CD8-positive, alpha-beta memory T cell (primary cell): ENCODE measurements around the gene RIC3. TPM values are rescaled to one million over a fixed set of nuclear protein-coding genes. Genes with fewer than 3 reads are reported as not detected.

Experiments used
- CTCF ChIA-PET: fragments of 350-600 bp; sonication (Branson Sonifier 250); formaldehyde crosslinking; loops from one replicate; lab custom pipeline; 2021; ENCODE audit warnings: antibody characterized with exemption; lab: Charles Lee
- POLR2A ChIA-PET: fragments of 350-600 bp; sonication (Branson Sonifier 250); formaldehyde crosslinking; loops from one replicate; lab custom pipeline; 2021; ENCODE audit warnings: antibody characterized with exemption; lab: Charles Lee
- DNase-seq, 5 donors: peaks; one replicate each; pipeline versions ENCODE4 v3.0.0 to v3.0.0-alpha.2; 2020 to 2022; ENCODE audit warnings: mixed read lengths in 1 of 5
- H3K27ac ChIP-seq: one replicate; pipeline ENCODE4 v1.7.0; 2013; ENCODE audit warnings: low read depth, mild to moderate bottlenecking, low read length, moderate library complexity
- H3K27me3 ChIP-seq: 2 replicates; pipeline ENCODE4 v1.7.0; 2013; ENCODE audit warnings: low read length, mild to moderate bottlenecking; ENCODE audit not compliant: insufficient read depth, poor library complexity, severe bottlenecking
- H3K36me3 ChIP-seq: 2 replicates; pipeline ENCODE4 v1.7.0; 2013; ENCODE audit warnings: mild to moderate bottlenecking, low read length, moderate library complexity; ENCODE audit not compliant: insufficient read depth
- H3K4me1 ChIP-seq: 2 replicates; pipeline ENCODE4 v1.7.0; 2013; ENCODE audit warnings: mild to moderate bottlenecking, low read length, moderate library complexity; ENCODE audit not compliant: insufficient read depth
- H3K4me3 ChIP-seq: 2 replicates; pipeline ENCODE4 v1.7.0; 2013; ENCODE audit warnings: mild to moderate bottlenecking, low read length
- H3K9me3 ChIP-seq: 2 replicates; pipeline ENCODE4 v1.7.0; 2013; ENCODE audit warnings: mild to moderate bottlenecking, low read length
- H3K27ac Mint-ChIP-seq, 8 donors: one replicate each; pipeline ENCODE4 v1.8.0; 2020 to 2021; ENCODE audit warnings: mixed read lengths in 8 of 8, mild to moderate bottlenecking in 6 of 8, inconsistent platforms in 3 of 8, moderate library complexity in 3 of 8
- H3K27me3 Mint-ChIP-seq, 2 donors: one replicate each; pipeline ENCODE4 v1.8.0; 2020 to 2021; ENCODE audit warnings: mixed read lengths in 2 of 2, mild to moderate bottlenecking in 1 of 2, moderate library complexity in 1 of 2
- H3K36me3 Mint-ChIP-seq, 3 donors: one replicate each; pipeline ENCODE4 v1.8.0; 2020 to 2021; ENCODE audit warnings: mixed read lengths in 3 of 3, inconsistent platforms in 1 of 3, mild to moderate bottlenecking in 1 of 3
- H3K4me1 Mint-ChIP-seq, 3 donors: one replicate each; pipeline ENCODE4 v1.8.0; 2020 to 2021; ENCODE audit warnings: mixed read lengths in 3 of 3, inconsistent platforms in 1 of 3, mild to moderate bottlenecking in 1 of 3
- H3K4me3 Mint-ChIP-seq, 7 donors: one replicate each; pipeline ENCODE4 v1.8.0; 2020 to 2021; ENCODE audit warnings: mixed read lengths in 7 of 7, mild to moderate bottlenecking in 6 of 7, moderate library complexity in 4 of 7, inconsistent platforms in 2 of 7
- H3K9me3 Mint-ChIP-seq, 5 donors: one replicate each; pipeline ENCODE4 v1.8.0; 2020 to 2022; ENCODE audit warnings: mixed read lengths in 5 of 5, mild to moderate bottlenecking in 3 of 5, moderate library complexity in 2 of 5, inconsistent platforms in 1 of 5
- polyA plus RNA-seq: library from polyadenylated mRNA; unstranded; fragments of 300-500 nt; fragmentation: Illumina TruSeq; gene quantifications from one replicate; pipeline ENCODE4 v1.2.3, GENCODE V29; 2021
- total RNA-seq, 2 experiments: library from RNA; stranded (reverse); gene quantifications; one replicate each; pipeline ENCODE4 v1.2.3, GENCODE V29; 2021

The RIC3 gene
- total and polyA plus RNA-seq, 3 experiments from 2014 or later, result 1.5 to 11.8 (median 9.4) TPM

DNA sequence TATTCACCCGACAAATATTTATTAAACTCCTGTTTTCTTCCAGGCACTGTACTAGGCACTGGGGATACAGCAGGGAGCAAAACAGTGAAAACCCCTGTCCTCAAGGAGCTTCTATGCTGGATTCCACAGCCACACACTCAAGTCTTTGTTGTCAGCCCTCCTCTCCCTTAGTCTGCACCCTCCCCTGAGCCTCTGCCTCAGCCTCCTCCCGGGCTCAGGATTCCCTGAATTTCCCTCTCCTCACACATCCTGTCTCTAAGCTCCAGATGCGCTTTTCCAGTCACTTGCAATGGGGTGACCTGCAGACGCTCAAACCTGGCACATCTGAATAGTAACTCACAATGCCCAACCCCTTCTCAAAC lies 101.3 kb downstream of the RIC3 start:
- CTCF ChIA-PET, result interaction anchor here (1.5 kb wide), 1 partner anchor 32 kb away, joined by 3 read pairs; no protein-coding TSS in a partner anchor

DNA sequence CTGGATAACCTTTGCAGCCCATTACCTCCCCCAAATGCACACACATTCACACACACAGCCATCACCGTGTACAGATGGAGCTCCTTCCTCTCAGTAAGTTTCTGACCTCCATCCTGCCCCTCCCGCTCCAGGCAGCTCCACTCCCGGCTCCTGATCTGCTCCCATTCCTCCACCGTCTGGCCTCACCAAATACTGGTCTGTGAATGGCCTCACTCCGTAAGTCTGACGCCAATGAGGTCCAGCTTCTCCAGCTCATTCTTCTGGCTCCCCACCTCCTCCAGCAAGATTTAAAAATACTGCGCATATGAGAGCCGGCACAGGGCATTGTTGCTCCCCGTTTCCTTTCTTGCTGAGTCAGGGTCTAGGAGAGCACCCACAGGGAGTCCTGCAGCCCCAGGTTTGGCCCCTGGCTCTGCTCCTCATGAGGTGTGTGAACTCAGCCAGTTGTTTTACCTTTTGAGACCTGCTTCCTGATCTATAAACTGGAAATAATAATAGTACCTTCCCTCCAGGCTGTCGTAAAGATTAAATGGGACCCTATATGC lies 101.8 kb downstream of the RIC3 start:
- POLR2A ChIA-PET, result no interaction called here
- Histone ChIP-seq H3K4me1 (no peaks in the 10 kb centered on the region), H3K27ac (no peak overlapping the region), H3K27me3 (no peaks in the 10 kb centered on the region), H3K9me3 (no peaks in the 10 kb centered on the region), H3K4me3 (no peak overlapping the region), H3K36me3 (no peaks in the 10 kb centered on the region)
- Mint-ChIP-seq H3K27me3 (peaks cover 9 to 29% of the 10 kb centered on the region in 2 donors), H3K4me1 (no peaks in the 10 kb centered on the region), H3K36me3 (peaks cover 0 to 1% (median 0%) of the 10 kb centered on the region in 3 donors), H3K9me3 (peaks cover 0 to 3% (median 0%) of the 10 kb centered on the region in 5 donors), H3K4me3 (no peak overlapping the region), H3K27ac (no peak overlapping the region)
- no peak for DNase-seq
- CTCF ChIA-PET, result interaction anchor here (1.5 kb wide), 1 partner anchor 32 kb away, joined by 3 read pairs; no protein-coding TSS in a partner anchor

More for the DNA sequence above, 101.3 kb downstream of the RIC3 start:
- Mint-ChIP-seq H3K27me3 (peaks cover 9 to 32% of the 10 kb centered on the region in 2 donors), H3K4me1 (no peaks in the 10 kb centered on the region), H3K27ac (no peak overlapping the region), H3K4me3 (no peak overlapping the region), H3K36me3 (peaks cover 0 to 1% (median 0%) of the 10 kb centered on the region in 3 donors), H3K9me3 (peaks cover 0 to 3% (median 0%) of the 10 kb centered on the region in 5 donors)
- POLR2A ChIA-PET, result no interaction called here
- H3K27me3 ChIP-seq, result no peaks in the 10 kb centered on the region
- H3K9me3 ChIP-seq, result no peaks in the 10 kb centered on the region
- no peak overlapping the region for H3K4me3 ChIP-seq
- H3K4me1 ChIP-seq, result no peaks in the 10 kb centered on the region
- DNase-seq, result peak in 1 of 5 donors; percentile 19
- H3K36me3 ChIP-seq, result no peaks in the 10 kb centered on the region
- no peak overlapping the region for H3K27ac ChIP-seq

DNA sequence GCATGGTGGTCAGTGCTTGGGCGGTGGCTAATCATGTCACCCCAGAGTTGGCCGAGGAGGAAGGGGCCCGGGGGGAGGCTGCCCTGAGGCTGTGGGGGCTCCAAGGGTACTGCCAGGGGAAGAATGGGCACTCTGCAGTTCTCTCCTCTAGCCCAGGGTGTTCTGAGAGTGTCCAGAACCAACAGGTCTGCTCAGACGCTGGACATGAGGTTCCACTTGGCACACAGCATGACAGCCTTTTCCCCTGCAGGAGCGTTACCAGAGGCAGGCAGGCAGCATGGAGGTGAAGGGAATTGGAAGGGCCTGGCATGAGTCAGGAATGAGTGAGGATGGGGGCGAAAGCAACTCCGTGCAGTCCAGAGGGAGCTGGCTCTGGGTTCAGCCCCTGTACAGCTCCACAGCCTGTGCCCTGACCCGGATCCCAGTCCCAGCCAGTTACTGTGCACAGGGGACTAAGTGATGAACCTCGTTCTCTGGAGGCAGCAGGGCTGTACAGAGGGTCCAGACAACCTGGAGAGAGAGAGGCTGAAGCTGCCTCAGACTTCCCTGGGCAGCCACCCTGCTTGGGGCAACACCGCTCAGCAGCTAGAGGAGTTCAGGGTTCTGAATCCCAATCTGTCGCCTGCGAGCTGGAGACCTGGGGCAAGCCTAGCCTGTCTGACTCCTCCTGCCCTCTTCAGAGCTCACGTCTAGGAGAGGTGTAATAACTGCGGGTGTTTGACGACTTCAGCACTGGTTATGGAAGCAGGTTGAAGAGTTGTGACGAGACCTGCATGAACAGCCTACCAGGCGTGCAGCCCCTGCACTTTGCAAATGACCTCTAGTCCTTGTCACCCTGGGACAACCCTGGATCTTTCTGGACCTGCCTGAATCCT lies 102.6 kb downstream of the RIC3 start:
- Histone ChIP-seq H3K36me3 (no peaks in the 10 kb centered on the region), H3K27ac (no peak overlapping the region), H3K4me3 (no peak overlapping the region), H3K27me3 (no peaks in the 10 kb centered on the region), H3K9me3 (no peaks in the 10 kb centered on the region), H3K4me1 (no peaks in the 10 kb centered on the region)
- H3K4me3 Mint-ChIP-seq, result no peak overlapping the region
- ChIA-PET POLR2A (no interaction called here), CTCF (interaction anchor here (1.5 kb wide), 1 partner anchor 33 kb away, joined by 3 read pairs; no protein-coding TSS in a partner anchor)
- peaks cover 0 to 1% (median 0%) of the 10 kb centered on the region in 3 donors for H3K36me3 Mint-ChIP-seq
- H3K27ac Mint-ChIP-seq, result no peak overlapping the region
- H3K9me3 Mint-ChIP-seq, result peaks cover 0 to 3% (median 0%) of the 10 kb centered on the region in 5 donors
- peaks cover 6 to 22% of the 10 kb centered on the region in 2 donors for H3K27me3 Mint-ChIP-seq
- no peaks in the 10 kb centered on the region for H3K4me1 Mint-ChIP-seq
- peak in 1 of 5 donors; percentile 28 for DNase-seq

DNA sequence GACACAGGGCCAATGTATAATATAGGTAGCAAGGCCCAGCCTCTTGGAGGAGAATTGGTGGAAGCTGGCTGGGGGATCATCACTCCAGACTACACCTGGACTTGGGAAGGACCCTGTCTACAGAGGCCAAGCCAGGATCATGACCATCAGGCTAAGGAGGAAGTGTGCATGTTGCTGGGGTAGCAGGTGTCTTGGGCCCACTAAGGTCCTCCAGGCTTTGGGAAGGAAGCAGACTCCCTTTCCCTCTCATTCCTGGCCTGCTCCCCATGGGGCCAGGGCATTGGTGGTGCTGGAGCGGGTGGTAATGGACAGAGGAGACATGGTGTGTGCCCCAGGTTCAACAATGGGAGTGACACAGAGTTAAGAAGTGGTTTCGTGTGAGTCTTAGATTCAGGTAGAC lies 103.8 kb downstream of the RIC3 start:
- Mint-ChIP-seq H3K4me1 (no peaks in the 10 kb centered on the region), H3K9me3 (peaks cover 0 to 3% (median 0%) of the 10 kb centered on the region in 5 donors), H3K27me3 (peaks cover 1 to 16% of the 10 kb centered on the region in 2 donors), H3K27ac (no peak overlapping the region), H3K4me3 (no peak overlapping the region), H3K36me3 (peaks cover 0 to 1% (median 0%) of the 10 kb centered on the region in 3 donors)
- H3K4me3 ChIP-seq, result no peak overlapping the region
- no peak for DNase-seq
- H3K4me1 ChIP-seq, result no peaks in the 10 kb centered on the region
- H3K9me3 ChIP-seq, result no peaks in the 10 kb centered on the region
- H3K36me3 ChIP-seq, result no peaks in the 10 kb centered on the region
- H3K27me3 ChIP-seq, result no peaks in the 10 kb centered on the region
- H3K27ac ChIP-seq, result no peak overlapping the region
- ChIA-PET CTCF (no interaction called here), POLR2A (no interaction called here)

DNA sequence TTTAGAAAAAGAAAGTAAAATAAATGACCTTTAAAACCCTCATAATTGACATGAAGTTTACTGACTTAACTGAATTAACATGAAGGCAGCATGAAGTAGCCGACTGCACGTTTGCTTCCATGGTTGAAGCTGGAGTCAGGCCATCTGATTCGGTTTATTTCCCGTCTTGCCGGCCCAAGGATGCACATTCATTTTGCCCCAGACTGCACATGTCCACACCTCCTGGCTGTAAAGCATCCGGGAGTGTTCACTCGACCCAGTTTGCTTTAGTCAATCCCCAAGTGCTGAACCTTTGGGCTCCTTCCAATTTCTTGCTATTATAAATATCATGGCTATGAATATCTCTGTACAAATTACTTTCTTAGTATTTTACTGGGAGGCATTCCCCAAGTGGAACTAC lies 105.5 kb downstream of the RIC3 start:
- Histone ChIP-seq H3K27me3 (no peaks in the 10 kb centered on the region), H3K36me3 (no peaks in the 10 kb centered on the region), H3K9me3 (no peaks in the 10 kb centered on the region), H3K4me1 (no peaks in the 10 kb centered on the region), H3K27ac (no peak overlapping the region), H3K4me3 (no peak overlapping the region)
- peaks cover 0 to 3% (median 0%) of the 10 kb centered on the region in 5 donors for H3K9me3 Mint-ChIP-seq
- POLR2A ChIA-PET, result no interaction called here
- H3K36me3 Mint-ChIP-seq, result peaks cover 0 to 1% (median 0%) of the 10 kb centered on the region in 3 donors
- no peak overlapping the region for H3K27ac Mint-ChIP-seq
- H3K27me3 Mint-ChIP-seq, result peaks cover 3 to 8% of the 10 kb centered on the region in 2 donors
- CTCF ChIA-PET, result no interaction called here
- H3K4me1 Mint-ChIP-seq, result no peaks in the 10 kb centered on the region
- no peak for DNase-seq
- no peak overlapping the region for H3K4me3 Mint-ChIP-seq

DNA sequence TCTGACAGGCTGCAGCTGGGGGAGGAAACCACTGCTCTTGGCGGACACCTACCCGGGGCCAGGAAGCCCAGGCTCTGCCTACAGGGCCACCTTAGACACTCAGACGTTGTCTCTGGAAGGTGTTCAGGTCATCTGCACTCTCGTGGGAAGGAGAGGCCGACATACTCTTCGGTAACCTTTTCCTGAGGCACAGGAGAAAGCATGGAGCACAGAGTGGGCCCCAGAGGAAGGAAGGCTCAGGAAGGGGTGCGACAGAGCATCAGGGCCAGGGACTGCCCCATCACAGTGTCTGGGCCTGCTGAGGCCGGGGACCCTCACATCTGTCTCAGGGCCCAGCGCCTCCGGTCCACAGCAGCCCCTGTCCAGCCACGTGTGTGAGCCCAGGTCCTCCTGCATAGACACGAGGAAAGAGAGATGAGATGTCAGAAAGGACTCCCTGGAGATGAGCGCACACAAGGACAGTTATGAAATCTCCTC lies 106.0 kb downstream of the RIC3 start:
- H3K4me1 ChIP-seq, result no peaks in the 10 kb centered on the region
- Mint-ChIP-seq H3K36me3 (peaks cover 0 to 1% (median 0%) of the 10 kb centered on the region in 3 donors), H3K27me3 (peaks cover 5 to 6% of the 10 kb centered on the region in 2 donors), H3K4me3 (no peak overlapping the region), H3K4me1 (no peaks in the 10 kb centered on the region), H3K9me3 (peaks cover 0 to 3% (median 0%) of the 10 kb centered on the region in 5 donors), H3K27ac (no peak overlapping the region)
- POLR2A ChIA-PET, result no interaction called here
- no peaks in the 10 kb centered on the region for H3K9me3 ChIP-seq
- H3K4me3 ChIP-seq, result no peak overlapping the region
- CTCF ChIA-PET, result no interaction called here
- peak in 1 of 5 donors; percentile 8 for DNase-seq
- H3K27me3 ChIP-seq, result no peaks in the 10 kb centered on the region
- H3K27ac ChIP-seq, result no peak overlapping the region
- H3K36me3 ChIP-seq, result no peaks in the 10 kb centered on the region

DNA sequence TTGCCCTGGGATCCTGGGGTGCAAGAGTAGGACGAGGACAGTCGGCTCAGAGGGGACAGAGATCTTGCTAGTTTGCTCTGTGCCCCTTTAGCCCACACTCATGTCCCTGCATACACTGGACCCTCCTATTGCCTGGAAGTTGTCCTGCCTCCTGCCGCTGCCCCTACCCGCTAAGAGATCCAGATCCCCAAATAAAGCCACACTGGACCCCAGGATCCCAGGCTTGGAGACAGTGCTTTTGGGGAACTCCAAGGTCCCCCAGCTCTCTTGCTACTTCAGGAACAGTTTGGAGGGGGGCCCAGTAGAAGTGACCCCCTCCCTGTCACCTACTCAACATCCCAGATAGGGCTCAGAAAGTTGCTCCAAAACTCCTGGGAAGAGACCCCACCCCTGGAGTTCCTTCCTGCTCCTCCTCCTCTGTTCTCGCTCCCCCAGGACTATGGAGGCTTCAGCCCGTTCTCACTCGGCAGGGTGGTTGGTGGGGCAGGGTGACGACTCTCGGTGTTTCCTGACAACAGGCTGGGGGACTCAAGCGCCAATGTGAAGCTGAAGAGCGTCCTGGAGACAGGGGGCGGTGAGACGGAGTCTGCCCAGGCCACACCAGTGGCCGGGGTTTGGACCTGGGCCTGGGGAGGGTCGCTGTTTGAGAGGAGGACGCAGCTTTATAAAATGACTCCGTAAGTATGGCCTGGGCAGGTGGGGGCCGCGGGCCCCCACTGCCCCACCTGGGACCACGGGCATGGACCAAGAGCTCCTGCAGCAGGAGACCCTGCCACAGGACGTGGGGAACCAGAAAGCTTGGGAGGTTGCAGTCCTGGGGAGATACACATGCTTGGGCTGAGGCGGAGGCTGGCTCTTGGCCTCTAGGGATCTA lies 107.0 kb downstream of the RIC3 start:
- peak overlapping the region in 1 of 8 donors; percentile 41 for H3K27ac Mint-ChIP-seq
- Histone ChIP-seq H3K27me3 (no peaks in the 10 kb centered on the region), H3K27ac (no peak overlapping the region), H3K36me3 (no peaks in the 10 kb centered on the region), H3K4me1 (no peaks in the 10 kb centered on the region), H3K4me3 (no peak overlapping the region), H3K9me3 (no peaks in the 10 kb centered on the region)
- H3K9me3 Mint-ChIP-seq, result no peaks in the 10 kb centered on the region
- CTCF ChIA-PET, result interaction anchor here (2.2 kb wide), 1 partner anchor 29 kb away, joined by 7 read pairs; no protein-coding TSS in a partner anchor
- no peaks in the 10 kb centered on the region for H3K4me1 Mint-ChIP-seq
- no peak overlapping the region for H3K4me3 Mint-ChIP-seq
- H3K36me3 Mint-ChIP-seq, result peaks cover 0 to 1% (median 0%) of the 10 kb centered on the region in 3 donors
- peaks cover 0 to 5% of the 10 kb centered on the region in 2 donors for H3K27me3 Mint-ChIP-seq
- peak in 1 of 5 donors; percentile 38 for DNase-seq
- POLR2A ChIA-PET, result no interaction called here
